ENCODE results near the gene FGFR2. TPM values are rescaled to one million over a fixed set of nuclear protein-coding genes. Genes with fewer than 3 reads are reported as not detected.

Gene FGFR2
- total RNA-seq, 1 donor = 13.8 TPM

- H4K20me1 ChIP-seq (ENCODE audit: insufficient read depth, low read length) = no peaks in the 10 kb centered on the region
- H3K4me3 ChIP-seq (ENCODE audit: insufficient read depth, low read length) = no peak overlapping the region
- no peak overlapping the region for H2AFZ ChIP-seq (ENCODE audit: low read length)
- H3K79me2 ChIP-seq (ENCODE audit: insufficient read depth, low read length) = no peaks in the 10 kb centered on the region
- H3K4me2 ChIP-seq (ENCODE audit: insufficient read depth, low read length) = no peak overlapping the region
- H3K4me1 ChIP-seq (ENCODE audit: insufficient read depth, low read length) = no peaks in the 10 kb centered on the region
- H3K27ac ChIP-seq (ENCODE audit: low read depth, low read length) = no peak overlapping the region
- no peak for TF ChIP-seq CTCF (IDR thresholded peaks at IDR 0.05; ENCODE audit: extremely low read depth, low read depth, low read length)
- no peak for DNase-seq (ENCODE audit: insufficient read length, low spot score, missing footprints)
- no peaks in the 10 kb centered on the region for H3K27me3 ChIP-seq (ENCODE audit: insufficient read depth, low read length)
- H3K36me3 ChIP-seq (ENCODE audit: insufficient read depth, low read length) = no peaks in the 10 kb centered on the region
- H3K9me3 ChIP-seq (ENCODE audit: low read depth, low read length) = no peaks in the 10 kb centered on the region
Measured at GRCh38 chr10:121526135-121526790, 72.0 kb downstream of the FGFR2 start.

- no peak overlapping the region for H3K27ac ChIP-seq (ENCODE audit: low read depth, low read length)
- TF ChIP-seq CTCF (IDR thresholded peaks at IDR 0.05; ENCODE audit: extremely low read depth, low read depth, low read length) = no peak
- no peaks in the 10 kb centered on the region for H4K20me1 ChIP-seq (ENCODE audit: insufficient read depth, low read length)
- H2AFZ ChIP-seq (ENCODE audit: low read length) = no peak overlapping the region
- H3K9me3 ChIP-seq (ENCODE audit: low read depth, low read length) = no peaks in the 10 kb centered on the region
- no peak overlapping the region for H3K4me3 ChIP-seq (ENCODE audit: insufficient read depth, low read length)
- H3K27me3 ChIP-seq (ENCODE audit: insufficient read depth, low read length) = no peaks in the 10 kb centered on the region
- H3K4me2 ChIP-seq (ENCODE audit: insufficient read depth, low read length) = no peak overlapping the region
- no peak for DNase-seq (ENCODE audit: insufficient read length, low spot score, missing footprints)
- no peaks in the 10 kb centered on the region for H3K79me2 ChIP-seq (ENCODE audit: insufficient read depth, low read length)
- H3K36me3 ChIP-seq (ENCODE audit: insufficient read depth, low read length) = no peaks in the 10 kb centered on the region
- no peaks in the 10 kb centered on the region for H3K4me1 ChIP-seq (ENCODE audit: insufficient read depth, low read length)
Measured at GRCh38 chr10:121525251-121526134, 72.8 kb downstream of the FGFR2 start.

GRCh38 chr10:121524157-121524817 lies 74.0 kb downstream of the FGFR2 start:
- H4K20me1 ChIP-seq (ENCODE audit: insufficient read depth, low read length) = no peaks in the 10 kb centered on the region

More at GRCh38 chr10:121524157-121524817, 74.0 kb downstream of the FGFR2 start:
- no peak overlapping the region for H2AFZ ChIP-seq (ENCODE audit: low read length)
- no peak for TF ChIP-seq CTCF (IDR thresholded peaks at IDR 0.05; ENCODE audit: extremely low read depth, low read depth, low read length)
- DNase-seq (ENCODE audit: insufficient read length, low spot score, missing footprints) = no peak
- no peaks in the 10 kb centered on the region for H3K79me2 ChIP-seq (ENCODE audit: insufficient read depth, low read length)
- H3K36me3 ChIP-seq (ENCODE audit: insufficient read depth, low read length) = no peaks in the 10 kb centered on the region
- H3K4me3 ChIP-seq (ENCODE audit: insufficient read depth, low read length) = no peak overlapping the region
- no peak overlapping the region for H3K27ac ChIP-seq (ENCODE audit: low read depth, low read length)
- no peak overlapping the region for H3K4me2 ChIP-seq (ENCODE audit: insufficient read depth, low read length)
- H3K4me1 ChIP-seq (ENCODE audit: insufficient read depth, low read length) = no peaks in the 10 kb centered on the region
- no peaks in the 10 kb centered on the region for H3K9me3 ChIP-seq (ENCODE audit: low read depth, low read length)
- no peaks in the 10 kb centered on the region for H3K27me3 ChIP-seq (ENCODE audit: insufficient read depth, low read length)
